Activated naive CD4-positive, alpha-beta T cell treated with anti-CD3 and anti-CD28 coated beads, Interleukin-2, amount 10 ng/mL, durations not matched to agents 5 hours and 36 hours (primary cell): ENCODE data around the gene PRR30. TPM values are rescaled to one million over a fixed set of nuclear protein-coding genes. Genes with fewer than 3 reads are reported as not detected.

Experiments
- total RNA-seq, 2 experiments: library from RNA; stranded (reverse); gene quantifications; one replicate each; pipeline ENCODE4 v1.2.3, GENCODE V29; 2021

PRR30 gene
- not detected for total RNA-seq

DNA sequence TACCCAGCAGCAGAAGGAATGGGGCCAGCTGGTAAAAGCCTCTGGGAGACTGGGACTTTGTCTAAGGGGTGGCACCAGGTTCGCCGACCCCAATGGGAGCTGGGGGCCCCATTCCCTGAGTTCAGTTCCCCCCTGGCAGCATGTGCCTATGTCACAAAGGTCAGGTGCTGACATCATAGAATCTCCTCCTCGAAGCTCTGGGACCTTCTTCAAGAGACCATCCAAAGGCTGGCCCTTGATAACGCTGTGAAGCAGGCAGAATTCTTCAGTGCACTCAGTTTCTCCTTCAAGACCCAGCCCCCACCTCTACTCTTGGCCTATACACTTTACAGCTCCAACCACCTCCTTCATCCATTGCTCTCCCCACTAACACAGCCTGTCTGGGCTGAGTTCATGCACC is at the start of gene PRR30:
PRR30 (minus strand) TSS at position 101 of the 400 bp plus-strand sequence. CDS start 1,081 bp downstream, outside the sequence.

DNA sequence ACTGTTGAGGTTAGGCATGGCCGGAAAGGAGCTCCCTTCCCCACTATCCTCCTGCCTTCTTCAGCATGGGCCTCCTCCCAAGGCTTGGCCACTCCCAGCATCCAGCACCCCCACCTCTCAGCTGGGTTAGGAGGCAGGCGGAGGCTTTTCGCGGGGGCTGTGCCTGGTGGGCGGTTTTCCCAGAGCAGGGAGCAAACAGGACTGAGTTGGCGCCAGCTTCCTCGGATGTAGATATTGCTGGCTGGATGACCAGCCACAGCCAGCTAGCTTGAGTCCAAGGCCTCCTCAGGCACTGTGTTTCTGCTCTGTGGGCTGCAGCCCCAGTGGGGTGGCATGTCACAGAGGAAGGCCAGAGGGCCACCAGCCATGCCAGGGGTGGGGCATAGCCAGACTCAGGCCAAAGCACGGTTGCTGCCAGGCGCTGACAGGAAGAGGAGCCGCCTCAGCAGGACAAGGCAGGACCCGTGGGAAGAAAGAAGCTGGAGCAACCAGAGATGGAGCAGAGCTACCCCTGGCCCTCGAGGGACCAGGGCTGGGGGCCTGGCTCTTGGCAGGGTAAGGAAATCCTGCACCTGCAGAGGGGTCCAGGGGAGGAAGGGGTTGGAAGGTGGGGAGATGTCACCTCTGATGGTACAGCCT is 9.7 kb upstream of the PRR30 start, which contains the start of gene TCF23:
TCF23 (plus strand) TSS at position 204 of the 639 bp plus-strand sequence; CDS start at position 334, 130 bp downstream.

DNA sequence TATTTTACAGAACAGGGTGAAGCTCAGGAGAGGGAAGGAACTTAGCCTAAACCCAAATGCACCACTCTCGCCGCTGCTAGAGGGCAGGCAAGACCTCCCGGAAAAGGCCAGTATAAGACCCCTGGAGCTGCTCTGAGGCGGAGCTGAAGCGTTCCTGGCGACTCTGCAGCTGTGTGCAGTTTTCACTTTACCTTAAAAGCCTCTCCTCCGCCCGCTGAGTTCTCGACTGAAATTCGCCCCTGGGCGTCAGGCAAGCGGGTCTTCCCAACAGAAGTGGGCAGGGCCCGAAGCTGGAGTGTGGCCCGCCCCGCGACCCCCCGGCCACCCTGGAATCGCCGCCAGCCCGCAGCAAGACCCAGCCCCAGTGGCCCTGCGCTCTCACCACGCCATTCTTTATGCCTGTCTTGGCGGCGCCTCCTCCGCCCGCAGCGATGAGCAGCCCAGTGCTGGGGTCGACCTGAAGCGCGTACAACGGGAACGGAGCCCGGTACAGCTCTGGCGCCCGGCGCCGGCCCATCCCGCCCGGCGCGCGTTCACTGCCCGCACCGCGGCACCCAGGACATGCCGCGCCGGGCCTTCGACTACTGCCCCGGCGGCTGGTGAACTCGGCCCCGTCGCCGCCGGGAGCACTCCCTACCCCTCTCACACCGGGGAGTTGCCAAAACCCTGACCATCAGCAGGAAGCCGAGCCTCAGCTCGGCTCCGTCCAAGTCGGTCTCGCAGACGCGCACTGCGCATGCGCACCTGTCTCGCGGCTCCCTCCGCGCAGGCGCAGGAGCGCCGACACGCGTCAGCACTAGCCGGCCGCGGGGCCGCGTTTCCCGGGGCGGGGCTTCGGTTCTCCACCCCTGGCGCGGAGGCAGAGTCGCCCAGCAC is 5.1 kb downstream of the PRR30 start, which contains the start of gene PREB:
PREB (minus strand) TSS at position 732 of the 876 bp plus-strand sequence; CDS start at position 517, 215 bp downstream.

DNA sequence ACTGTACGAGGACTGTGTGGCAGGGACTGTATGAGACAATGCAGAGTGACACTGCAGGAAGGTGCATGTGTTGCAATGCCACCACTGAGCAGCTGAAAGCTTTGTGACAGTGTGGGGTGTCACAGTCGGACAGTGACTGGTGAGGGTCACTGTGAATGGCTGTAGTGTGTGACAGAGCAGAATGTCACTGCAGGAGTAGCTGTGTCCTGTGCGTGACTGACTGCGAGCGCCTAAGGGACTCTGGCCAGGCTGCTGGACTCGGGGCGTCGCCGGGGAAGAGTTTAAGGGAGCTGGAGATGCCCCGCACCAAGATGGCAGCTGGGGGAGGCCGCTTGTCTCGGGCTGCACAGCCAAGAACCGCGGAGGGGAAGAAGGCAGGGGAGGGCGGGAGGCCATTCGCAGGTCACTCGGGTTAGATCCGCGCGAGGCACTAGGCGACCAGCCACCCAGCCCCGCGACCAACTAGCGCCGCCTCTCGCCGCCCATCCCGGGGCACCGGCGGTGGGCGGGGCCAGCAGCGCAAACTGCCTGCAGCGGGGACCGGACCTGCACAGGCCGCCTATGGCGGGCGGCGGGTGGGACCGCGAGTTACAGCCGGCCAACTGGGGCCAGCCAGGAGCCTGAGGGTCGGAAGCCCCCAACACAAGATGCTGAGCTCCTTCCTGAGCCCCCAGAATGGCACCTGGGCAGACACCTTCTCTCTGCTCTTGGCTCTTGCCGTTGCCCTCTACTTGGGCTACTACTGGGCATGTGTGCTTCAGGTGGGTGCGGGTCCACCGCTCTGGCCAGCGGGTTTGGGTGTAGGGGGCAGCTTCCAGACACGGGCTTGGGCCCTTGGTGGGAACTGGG is 15.7 kb downstream of the PRR30 start, which contains the start of gene ABHD1:
ABHD1 (plus strand) TSS at position 514 of the 849 bp plus-strand sequence; CDS start at position 648, 134 bp downstream.

DNA sequence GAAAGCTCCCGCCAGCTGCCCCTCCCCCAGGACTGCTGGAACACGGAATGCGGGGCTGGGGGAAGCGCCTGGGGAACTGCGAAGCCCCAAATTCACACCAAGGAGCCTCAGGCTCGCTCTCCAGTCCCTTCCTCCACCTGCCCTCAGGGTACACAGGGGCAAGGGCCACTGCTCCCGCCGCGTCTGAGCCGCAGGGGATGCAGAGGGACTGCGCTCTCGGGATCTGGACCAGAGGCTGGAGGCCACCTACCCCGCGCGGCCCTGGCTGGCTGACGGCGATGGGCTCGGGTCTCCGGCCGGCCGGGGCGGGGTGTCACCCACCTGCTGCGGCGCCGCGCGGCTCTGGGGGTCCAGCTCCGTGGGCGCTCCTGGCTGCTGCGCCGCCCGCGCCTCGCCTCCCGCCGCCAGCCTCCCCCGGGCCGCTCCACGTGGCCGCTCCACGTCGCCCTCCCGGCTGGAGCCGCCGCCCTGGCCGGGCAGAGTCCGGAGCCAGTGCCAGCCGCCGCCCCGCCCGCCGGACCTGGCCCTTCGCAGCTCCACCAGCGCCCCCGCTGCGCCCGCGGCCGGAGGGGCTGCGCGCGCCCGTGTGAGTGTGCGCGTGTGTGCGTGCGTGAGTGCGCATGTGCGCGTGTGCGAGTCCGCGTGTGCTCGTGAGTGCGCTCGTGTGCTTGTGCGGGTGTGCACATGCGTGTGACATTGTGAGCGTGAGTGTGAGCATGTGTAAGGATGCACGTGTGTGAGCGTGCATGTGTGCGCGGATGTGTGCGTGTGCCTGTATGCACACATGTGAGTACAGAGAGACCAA is 20.5 kb downstream of the PRR30 start, which contains the start of gene CGREF1:
CGREF1 (minus strand) TSS at position 604 of the 805 bp plus-strand sequence. CDS start 14,762 bp downstream, outside the sequence.

Other genes with a start within 250 kb of the PRR30 start
- 1 to 10 TPM; 1.6 to 1.8 TPM for gene MAPRE3, start 168.8 kb downstream of the PRR30 start, total RNA-seq
- gene TMEM214, start 106.4 kb downstream of the PRR30 start, total RNA-seq = 10 to 100 TPM; 69.5 to 69.7 TPM
- 10 to 100 TPM; 16.0 to 17.1 TPM for gene AGBL5, start 87.7 kb downstream of the PRR30 start, total RNA-seq
- gene OST4, start 67.8 kb downstream of the PRR30 start, total RNA-seq = 100 to 1,000 TPM; 369 to 380 TPM
- gene EMILIN1, start 60.8 kb downstream of the PRR30 start, total RNA-seq = 1 to 10 TPM; 1.0 to 1.1 TPM
- gene KHK, start 52.6 kb downstream of the PRR30 start, total RNA-seq = 10 to 100 TPM; 10.1 to 11.1 TPM
- gene CGREF1, start 20.3 kb downstream of the PRR30 start, total RNA-seq = 1 to 10 TPM; 1.4 to 1.5 TPM
- under 1 TPM in 1 of 2 experiments, not detected in 1; 0.51 TPM for gene ABHD1, start 15.6 kb downstream of the PRR30 start, total RNA-seq
- 10 to 100 TPM; 58.4 to 62.1 TPM for gene PREB, start 4.8 kb downstream of the PRR30 start, total RNA-seq
- not detected for gene TCF23, start 9.6 kb upstream of the PRR30 start, total RNA-seq
- gene ATRAID, start 72.6 kb upstream of the PRR30 start, total RNA-seq = 10 to 100 TPM; 69.8 to 70.7 TPM
- 10 to 100 TPM; 19.7 to 21.1 TPM for gene SLC5A6, start 72.9 kb upstream of the PRR30 start, total RNA-seq
- gene CAD, start 78.0 kb upstream of the PRR30 start, total RNA-seq = 10 to 100 TPM; 45.1 to 47.0 TPM
- under 1 TPM; 0.08 to 0.12 TPM for gene SLC30A3, start 123.6 kb upstream of the PRR30 start, total RNA-seq
- gene DNAJC5G, start 136.0 kb upstream of the PRR30 start, total RNA-seq = not detected
- under 1 TPM in 1 of 2 experiments, not detected in 1; 0.12 TPM for gene TRIM54, start 143.0 kb upstream of the PRR30 start, total RNA-seq
- gene UCN, start 169.0 kb upstream of the PRR30 start, total RNA-seq = 1 to 10 TPM; 3.4 to 3.6 TPM
- gene MPV17, start 183.7 kb upstream of the PRR30 start, total RNA-seq = 10 to 100 TPM; 75.5 to 87.4 TPM
- gene GTF3C2, start 217.4 kb upstream of the PRR30 start, total RNA-seq = 10 to 100 TPM; 53.6 to 56.8 TPM
- 10 to 100 TPM; 36.7 to 38.0 TPM for gene EIF2B4, start 230.9 kb upstream of the PRR30 start, total RNA-seq
- 100 to 1,000 TPM; 109 to 112 TPM for gene SNX17, start 231.2 kb upstream of the PRR30 start, total RNA-seq
- gene ZNF513, start 241.3 kb upstream of the PRR30 start, total RNA-seq = 10 to 100 TPM; 17.3 to 20.1 TPM